ENCODE data around the gene CSE1L.

DNA sequence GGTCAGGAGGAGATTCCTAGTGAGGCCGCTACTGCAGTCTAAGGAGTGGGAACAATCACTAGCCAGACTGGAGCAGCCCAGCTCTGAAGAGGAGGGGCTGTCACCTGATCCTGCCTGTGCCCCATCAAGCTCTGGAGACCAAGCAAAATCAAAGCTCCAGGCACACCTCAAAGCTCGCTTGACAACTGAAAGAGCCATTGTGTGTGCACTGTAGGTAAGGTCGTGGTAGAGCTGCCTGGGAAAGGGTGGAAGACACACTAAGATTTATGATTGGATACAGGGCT, 58.2 kb downstream of the CSE1L start:
- TF ChIP-seq, protein P1, sequence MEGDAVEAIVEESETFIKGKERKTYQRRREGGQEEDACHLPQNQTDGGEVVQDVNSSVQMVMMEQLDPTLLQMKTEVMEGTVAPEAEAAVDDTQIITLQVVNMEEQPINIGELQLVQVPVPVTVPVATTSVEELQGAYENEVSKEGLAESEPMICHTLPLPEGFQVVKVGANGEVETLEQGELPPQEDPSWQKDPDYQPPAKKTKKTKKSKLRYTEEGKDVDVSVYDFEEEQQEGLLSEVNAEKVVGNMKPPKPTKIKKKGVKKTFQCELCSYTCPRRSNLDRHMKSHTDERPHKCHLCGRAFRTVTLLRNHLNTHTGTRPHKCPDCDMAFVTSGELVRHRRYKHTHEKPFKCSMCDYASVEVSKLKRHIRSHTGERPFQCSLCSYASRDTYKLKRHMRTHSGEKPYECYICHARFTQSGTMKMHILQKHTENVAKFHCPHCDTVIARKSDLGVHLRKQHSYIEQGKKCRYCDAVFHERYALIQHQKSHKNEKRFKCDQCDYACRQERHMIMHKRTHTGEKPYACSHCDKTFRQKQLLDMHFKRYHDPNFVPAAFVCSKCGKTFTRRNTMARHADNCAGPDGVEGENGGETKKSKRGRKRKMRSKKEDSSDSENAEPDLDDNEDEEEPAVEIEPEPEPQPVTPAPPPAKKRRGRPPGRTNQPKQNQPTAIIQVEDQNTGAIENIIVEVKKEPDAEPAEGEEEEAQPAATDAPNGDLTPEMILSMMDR (IDR thresholded peaks at IDR 0.05): no peak
- TF ChIP-seq POLR2A (IDR thresholded peaks at IDR 0.05): no peak
